Activated CD4-positive, alpha-beta T cell treated with anti-CD3 and anti-CD28 coated beads for 48 hours (primary cell): ENCODE data around the gene DARS1.

Experiments
- DNase-seq: peaks from one replicate; pipeline ENCODE4 v3.0.0-alpha.2; 2020

DARS1 gene

DNA sequence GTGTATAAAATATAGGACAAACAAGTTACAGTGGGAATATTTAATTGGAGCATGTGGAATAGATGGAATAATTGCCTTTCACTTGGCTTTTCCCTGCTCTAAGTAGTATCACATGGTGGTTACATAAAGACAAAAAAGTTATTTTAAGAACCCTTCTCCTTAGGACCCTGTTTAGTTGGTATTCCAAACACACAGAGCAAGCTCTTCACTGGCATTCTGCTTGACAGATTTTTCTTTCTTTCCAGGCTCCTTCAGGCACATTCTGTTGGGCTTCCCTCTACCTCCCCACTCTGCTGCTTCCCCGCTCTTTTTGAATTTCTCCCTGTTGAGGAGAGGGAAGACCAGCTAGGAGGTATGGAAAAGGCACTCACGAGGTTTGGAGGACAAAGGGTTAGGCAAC, 29.0 kb upstream of the DARS1 start:
- no peak for DNase-seq

DNA sequence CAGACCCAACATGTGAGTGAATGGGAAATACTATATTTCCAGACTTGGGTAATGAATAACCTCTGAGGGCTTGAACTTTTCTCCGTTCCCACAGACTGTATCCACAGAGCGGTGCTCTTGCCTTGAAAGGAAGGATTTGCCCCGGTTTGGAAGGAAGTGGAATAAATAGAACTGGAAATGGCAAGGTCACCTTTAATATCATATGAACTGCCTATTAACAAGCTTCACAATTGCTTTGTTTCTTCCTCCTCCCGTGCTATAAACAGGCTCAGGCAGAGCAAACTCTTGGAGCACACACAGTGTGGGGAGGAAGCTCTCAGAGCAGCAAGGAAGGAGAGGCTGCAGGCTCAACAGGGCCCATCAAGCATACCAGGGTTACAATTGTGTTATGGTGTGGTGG, 28.5 kb upstream of the DARS1 start:
- DNase-seq = no peak

- no peak for DNase-seq
Measured at GRCh38 chr2:136013136-136013685, 27.8 kb upstream of the DARS1 start.

GRCh38 chr2:136012315-136012714, 26.9 kb upstream of the DARS1 start:
- no peak for DNase-seq

GRCh38 chr2:136010126-136010525, 24.7 kb upstream of the DARS1 start:
- DNase-seq = no peak

- DNase-seq = peak; percentile 65
Measured at GRCh38 chr2:136008205-136008865, 22.9 kb upstream of the DARS1 start.

DNA sequence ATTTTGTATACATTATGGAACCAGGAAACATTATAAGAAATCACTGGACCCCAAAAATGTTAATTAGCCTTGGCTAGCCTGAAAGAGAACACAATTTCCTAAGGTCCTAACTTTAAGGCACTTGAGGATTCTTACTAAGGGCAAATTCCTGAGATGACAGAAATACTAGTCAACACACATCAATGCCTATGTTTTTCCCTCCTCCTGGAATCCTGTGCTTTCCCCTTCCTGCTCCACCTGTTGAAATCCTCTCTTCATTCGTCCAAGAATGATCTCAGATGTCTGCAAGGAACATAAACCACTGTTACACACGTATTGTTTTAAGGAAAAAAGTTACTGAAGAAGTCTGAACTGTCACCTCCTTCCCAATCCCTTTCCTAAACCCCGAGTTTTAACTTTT, 21.2 kb upstream of the DARS1 start:
- DNase-seq = no peak

GRCh38 chr2:136005462-136006196, 20.2 kb upstream of the DARS1 start:
- peak; percentile 16 for DNase-seq

- no peak for DNase-seq
Measured at GRCh38 chr2:136004965-136005364, 19.5 kb upstream of the DARS1 start.

DNA sequence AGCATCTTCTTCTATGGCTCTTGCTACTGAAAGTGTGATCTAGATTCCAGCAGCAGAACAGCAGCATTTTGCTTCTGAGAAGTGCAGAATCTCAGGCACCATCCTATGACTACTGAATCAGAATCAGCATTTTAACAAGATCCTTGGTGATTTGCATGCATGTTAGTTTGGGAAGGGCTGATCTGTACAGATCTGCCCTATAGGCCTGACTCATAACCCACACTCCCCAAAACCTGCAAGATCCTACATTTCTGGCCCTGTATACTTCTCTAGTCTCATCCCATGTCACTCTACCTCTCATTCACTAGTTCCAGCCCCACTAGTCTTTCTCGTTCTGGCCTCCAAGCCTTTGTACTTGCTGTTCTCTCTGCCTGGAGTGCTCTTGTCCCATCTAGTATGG, 15.7 kb upstream of the DARS1 start:
- no peak for DNase-seq

GRCh38 chr2:136000502-136000901, 15.1 kb upstream of the DARS1 start:
- DNase-seq = no peak

DNA sequence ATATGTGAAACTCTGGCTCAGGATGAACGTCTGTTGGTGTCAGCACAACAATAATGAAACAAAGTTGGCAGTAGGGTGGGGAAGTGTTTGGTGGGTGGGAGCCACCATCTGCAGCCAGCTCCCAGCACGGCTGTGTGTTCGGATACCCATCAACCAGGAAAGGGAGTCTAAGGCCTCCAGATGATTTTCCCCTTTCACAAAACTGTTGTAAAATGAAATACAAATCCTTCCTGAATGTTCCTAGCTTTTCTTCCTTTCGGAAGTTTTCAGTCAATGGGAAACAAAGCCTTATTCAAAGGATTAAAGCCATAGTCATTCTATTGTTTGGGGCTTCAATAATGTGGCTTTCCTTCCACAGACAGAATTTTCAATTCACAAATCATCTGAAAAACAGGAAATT, 14.5 kb upstream of the DARS1 start:
- no peak for DNase-seq

- no peak for DNase-seq
Measured at GRCh38 chr2:135998879-135999278, 13.5 kb upstream of the DARS1 start.

DNA sequence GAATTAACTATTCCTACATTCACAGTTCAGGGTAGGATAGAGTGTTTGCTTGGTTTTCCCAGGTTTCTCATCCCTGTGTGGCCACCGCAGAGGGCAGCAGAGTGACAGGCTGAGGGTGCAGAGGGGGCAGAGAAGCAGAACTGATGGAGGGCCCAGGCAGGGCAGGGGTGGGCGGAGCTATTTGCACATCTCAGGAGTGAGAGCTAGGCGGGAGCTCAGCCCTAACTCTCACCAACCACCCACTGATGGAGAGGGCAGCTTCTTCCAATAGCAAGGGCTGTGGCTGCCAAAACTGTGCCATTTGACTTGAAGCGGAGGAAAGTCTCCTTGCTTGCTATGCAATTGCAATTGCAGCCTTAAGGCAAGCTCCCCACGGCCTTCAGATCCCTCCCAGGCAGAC, 12.0 kb upstream of the DARS1 start:
- DNase-seq = peak; percentile 25

GRCh38 chr2:135996304-135996703, 10.9 kb upstream of the DARS1 start:
- DNase-seq = no peak

GRCh38 chr2:135994281-135994680, 8.9 kb upstream of the DARS1 start:
- DNase-seq = no peak

DNA sequence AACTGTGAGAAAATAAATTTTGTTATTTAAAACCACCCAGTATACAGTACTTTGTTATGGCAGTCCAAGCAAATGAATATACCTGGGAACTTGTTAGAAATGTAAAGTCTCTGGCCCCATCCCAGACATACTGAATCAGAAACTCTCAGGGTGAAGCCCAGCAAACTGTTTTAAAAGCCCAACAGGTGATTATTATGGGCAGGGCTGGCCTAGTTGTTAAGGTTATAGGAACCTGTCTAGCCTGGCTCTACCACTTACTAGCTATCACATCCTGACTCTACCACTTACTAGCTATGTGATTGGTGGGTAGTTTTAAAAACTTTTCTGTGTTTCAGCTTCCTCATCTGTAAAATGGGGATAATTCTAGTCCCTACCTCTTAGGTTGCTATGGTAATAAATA, 8.0 kb upstream of the DARS1 start:
- DNase-seq = no peak

GRCh38 chr2:135991861-135992260, 6.4 kb upstream of the DARS1 start:
- no peak for DNase-seq

- DNase-seq = no peak
Measured at GRCh38 chr2:135987441-135987840, 2.0 kb upstream of the DARS1 start.

GRCh38 chr2:135986507-135986906, 1.1 kb upstream of the DARS1 start:
- no peak for DNase-seq

GRCh38 chr2:135985826-135986393, 484 bp upstream of the DARS1 start:
- peak; percentile 88 for DNase-seq

DNA sequence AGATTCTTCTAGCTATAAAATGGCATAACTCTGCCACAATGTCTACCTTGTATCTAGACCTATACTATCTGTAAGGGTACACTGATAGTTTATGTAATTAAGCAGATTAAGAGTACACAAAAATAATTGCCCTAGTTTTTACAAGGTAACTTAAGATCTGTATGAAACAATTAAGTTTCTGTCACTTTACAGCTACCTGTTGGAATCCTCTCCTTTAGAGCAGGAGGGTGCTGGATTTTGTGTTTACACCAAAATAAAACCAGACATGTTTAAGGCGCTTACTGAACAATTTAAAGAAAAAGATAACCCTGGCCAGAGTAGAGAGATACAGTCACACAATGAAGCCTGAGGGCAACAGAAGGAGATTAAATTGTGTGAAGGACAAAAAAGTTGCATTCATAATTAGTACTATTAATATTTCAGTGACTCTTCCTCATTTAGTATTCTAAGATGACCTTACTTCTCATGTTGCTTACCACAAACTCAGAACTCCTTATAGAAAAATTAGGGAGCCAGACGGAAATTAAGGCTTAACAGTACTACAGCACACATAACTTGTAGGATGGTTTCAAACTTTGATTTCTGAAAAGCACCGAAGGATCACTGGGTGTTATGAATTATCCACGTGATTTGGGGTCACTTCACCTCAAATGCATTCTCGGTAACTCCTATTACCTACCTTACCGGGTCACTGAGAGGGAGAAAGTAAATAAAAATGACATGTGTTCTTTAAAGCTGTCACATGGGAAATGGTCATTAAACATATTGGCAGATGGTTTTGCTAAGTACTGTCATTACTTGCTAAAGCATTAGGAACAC, 1.0 kb downstream of the DARS1 start:
- DNase-seq = no peak

DNA sequence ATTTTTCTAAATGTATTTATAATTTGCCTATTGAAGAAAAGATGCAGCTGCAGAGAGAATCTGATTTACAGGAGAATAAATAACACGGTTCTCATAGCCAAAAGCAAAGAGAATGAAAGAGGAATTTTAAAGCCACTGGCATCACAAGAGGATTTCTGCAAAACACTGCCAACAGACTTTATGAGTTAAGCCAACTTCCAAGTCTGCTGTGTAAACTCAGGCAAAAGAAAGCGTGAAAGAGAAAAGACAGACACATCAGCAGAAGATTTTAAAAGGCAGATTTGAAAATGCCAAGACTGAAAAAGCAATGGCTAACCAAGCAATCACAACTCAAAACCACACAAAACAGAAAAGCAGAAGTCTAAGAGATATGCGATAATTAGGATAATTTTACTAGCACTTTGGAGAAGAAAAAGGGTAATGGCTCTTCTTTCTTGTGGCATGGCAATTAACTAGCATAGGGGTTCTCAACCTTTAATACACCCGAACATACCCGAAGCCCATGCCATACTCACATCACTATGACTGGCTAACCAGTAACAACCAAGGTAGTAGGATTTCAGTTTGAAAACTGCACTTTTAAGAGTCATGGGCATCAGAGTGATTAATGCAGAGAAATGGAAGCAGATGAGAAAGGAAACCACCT, 4.9 kb downstream of the DARS1 start:
- DNase-seq = no peak
